DOHH2 (cell line): ENCODE measurements around the gene MCC.

Source experiments
- H3F3A ChIP-seq: fragments of 200-600 bp; sonication (generic), shearing (Covaris generic); 2 replicates; pipeline ENCODE4 v1.6.0; 2016; ENCODE audit warnings: antibody characterized with exemption, mild to moderate bottlenecking; ENCODE audit not compliant: control insufficient read depth, insufficient read depth
- H3K27ac ChIP-seq: fragments of 200-600 bp; sonication (generic); 2 replicates; pipeline ENCODE4 v1.5.1; 2014; ENCODE audit warnings: low read depth, mild to moderate bottlenecking, low read length, moderate library complexity
- H3K27me3 ChIP-seq: fragments of 200-600 bp; sonication (generic); 2 replicates; pipeline ENCODE4 v1.6.1; 2014; ENCODE audit warnings: mild to moderate bottlenecking, low read length, mixed read lengths; ENCODE audit not compliant: control insufficient read depth
- H3K36me3 ChIP-seq: fragments of 200-600 bp; sonication (generic); 2 replicates; pipeline ENCODE4 v1.6.1; 2014; ENCODE audit warnings: mild to moderate bottlenecking, low read length, moderate library complexity, mixed read lengths; ENCODE audit not compliant: control insufficient read depth
- H3K4me1 ChIP-seq: fragments of 200-600 bp; sonication (generic); 2 replicates; pipeline ENCODE4 v1.6.1; 2014; ENCODE audit warnings: mild to moderate bottlenecking, low read length, mixed read lengths; ENCODE audit not compliant: control insufficient read depth
- H3K4me2 ChIP-seq: fragments of 200-600 bp; sonication (generic); 2 replicates; pipeline ENCODE4 v1.6.0; 2014; ENCODE audit warnings: mild to moderate bottlenecking, low read length, moderate library complexity
- H3K4me3 ChIP-seq: fragments of 200-600 bp; sonication (generic); 2 replicates; pipeline ENCODE4 v1.5.1; 2014; ENCODE audit warnings: mild to moderate bottlenecking, low read length, mixed read lengths
- H3K79me2 ChIP-seq: fragments of 200-600 bp; sonication (generic); 2 replicates; pipeline ENCODE4 v1.6.1; 2014; ENCODE audit warnings: mild to moderate bottlenecking, low read length, mixed read lengths; ENCODE audit not compliant: control insufficient read depth
- H3K9me2 ChIP-seq: fragments of 200-600 bp; sonication (generic); replicated peaks from 2 replicates; pipeline ENCODE4 v1.6.1; 2014; ENCODE audit warnings: mild to moderate bottlenecking, low read length, mixed read lengths; ENCODE audit not compliant: control insufficient read depth
- H3K9me3 ChIP-seq: fragments of 200-600 bp; sonication (generic); 2 replicates; pipeline ENCODE4 v1.6.1; 2014; ENCODE audit warnings: antibody characterized with exemption, low read length, mixed read lengths; ENCODE audit not compliant: control insufficient read depth, insufficient read depth
- H4K20me1 ChIP-seq: fragments of 200-600 bp; sonication (generic); 2 replicates; pipeline ENCODE4 v1.6.0; 2014; ENCODE audit warnings: low read depth, mild to moderate bottlenecking, antibody characterized with exemption, low read length, moderate library complexity; ENCODE audit not compliant: control insufficient read depth, insufficient read depth
- CTCF ChIP-seq: fragments of 200-600 bp; sonication (generic); IDR thresholded peaks from one replicate; pipeline ENCODE4 v1.5.1; 2014; ENCODE audit warnings: antibody characterized with exemption, mild to moderate bottlenecking, low read depth, low read length; ENCODE audit not compliant: poor library complexity, severe bottlenecking
- EZH2phosphoT487 ChIP-seq: fragments of 200-600 bp; sonication (generic); IDR thresholded peaks from 2 replicates; pipeline ENCODE4 v1.6.1; 2017; ENCODE audit warnings: borderline replicate concordance, mild to moderate bottlenecking, antibody characterized with exemption, low read length, moderate library complexity, mixed read lengths

Gene MCC

GRCh38 chr5:113000466-113000865, 487.8 kb downstream of the MCC start:
- Histone ChIP-seq H3F3A (peaks cover 10% of the 10 kb centered on the region; the same call in 1 of the 2 replicates), H3K9me3 (no peaks in the 10 kb centered on the region), H3K36me3 (peaks cover 85% of the 10 kb centered on the region), H3K4me2 (no peak overlapping the region), H3K79me2 (peaks cover 36% of the 10 kb centered on the region), H3K4me1 (no peaks in the 10 kb centered on the region), H3K27ac (no peak overlapping the region), H3K4me3 (no peak overlapping the region), H3K9me2 (no peaks in the 10 kb centered on the region), H4K20me1 (peaks cover 9% of the 10 kb centered on the region; the same call in 1 of the 2 replicates), H3K27me3 (no peaks in the 10 kb centered on the region)
- TF ChIP-seq CTCF (no peak), EZH2phosphoT487 (no peak)

- no peak overlapping the region for H3K4me2 ChIP-seq
- TF ChIP-seq EZH2phosphoT487, result no peak
- TF ChIP-seq CTCF, result no peak
- no peaks in the 10 kb centered on the region for H3K27me3 ChIP-seq
- peaks cover 83% of the 10 kb centered on the region for H3K36me3 ChIP-seq
- no peaks in the 10 kb centered on the region for H3K9me2 ChIP-seq
- no peaks in the 10 kb centered on the region for H3K9me3 ChIP-seq
- H3K79me2 ChIP-seq, result peaks cover 37% of the 10 kb centered on the region
- H3K27ac ChIP-seq, result no peak overlapping the region
- no peak overlapping the region for H3K4me3 ChIP-seq
- H3F3A ChIP-seq, result peaks cover 23% of the 10 kb centered on the region
- H4K20me1 ChIP-seq, result peaks cover 9% of the 10 kb centered on the region; the same call in 1 of the 2 replicates
- H3K4me1 ChIP-seq, result no peaks in the 10 kb centered on the region
Observed at GRCh38 chr5:112998296-112998695, 490.0 kb downstream of the MCC start.

GRCh38 chr5:112996830-112997374, 491.4 kb downstream of the MCC start:
- Histone ChIP-seq H3K9me2 (no peaks in the 10 kb centered on the region), H3K79me2 (peaks cover 48% of the 10 kb centered on the region), H3K9me3 (no peaks in the 10 kb centered on the region), H3K4me1 (0 out of 2 replicates have a peak, but pooled peaks cover under 1% of the 10 kb centered on the region), H3K4me3 (no peak overlapping the region), H4K20me1 (peaks cover 9% of the 10 kb centered on the region; the same call in 1 of the 2 replicates), H3K27ac (no peak overlapping the region), H3K4me2 (no peak overlapping the region), H3F3A (peaks cover 28% of the 10 kb centered on the region), H3K36me3 (peaks cover 83% of the 10 kb centered on the region), H3K27me3 (no peaks in the 10 kb centered on the region)
- TF ChIP-seq CTCF, result no peak
- no peak for TF ChIP-seq EZH2phosphoT487
